MCF 10A (cell line): ENCODE data around the gene ZNF185. TPM values are rescaled to one million over a fixed set of nuclear protein-coding genes. Genes with fewer than 3 reads are reported as not detected.

ENCODE experiments used
- BruUV-seq: library from RNA; stranded (reverse); fragments of 400-500 nt; replicated peaks from 2 replicates; lab custom pipeline; 2021; lab: Mats Ljungman, UMichigan
- CTCF ChIA-PET: fragments of 300-600 bp; sonication (Branson Sonifier 250); formaldehyde crosslinking; extraction: SDS; loops from one replicate; lab custom pipeline; 2021; ENCODE audit warnings: antibody characterized with exemption, inconsistent platforms; lab: Yijun Ruan, JAX
- POLR2A ChIA-PET: fragments of 300-600, 350-650 bp; sonication (Branson Sonifier 250); formaldehyde crosslinking; extraction: SDS; loops from one replicate; lab custom pipeline; 2020; ENCODE audit warnings: antibody characterized with exemption, inconsistent platforms; lab: Yijun Ruan, JAX
- DNase-seq: peaks from one replicate; pipeline ENCODE4 v3.0.0-alpha.2; 2018; ENCODE audit not compliant: unreplicated experiment
- H3K27ac Mint-ChIP-seq: one replicate; pipeline ENCODE4 v1.8.0; 2022; ENCODE audit warnings: mild to moderate bottlenecking, low read depth, mixed read lengths; ENCODE audit not compliant: unreplicated experiment
- H3K27me3 Mint-ChIP-seq: one replicate; pipeline ENCODE4 v1.8.0; 2022; ENCODE audit warnings: mixed read lengths; ENCODE audit not compliant: insufficient read depth, unreplicated experiment
- H3K36me3 Mint-ChIP-seq: one replicate; pipeline ENCODE4 v1.8.0; 2022; ENCODE audit warnings: mild to moderate bottlenecking, moderate library complexity, mixed read lengths; ENCODE audit not compliant: insufficient read depth, unreplicated experiment
- H3K4me1 Mint-ChIP-seq: one replicate; pipeline ENCODE4 v1.8.0; 2022; ENCODE audit warnings: mixed read lengths; ENCODE audit not compliant: insufficient read depth, unreplicated experiment
- H3K4me3 Mint-ChIP-seq: one replicate; pipeline ENCODE4 v1.8.0; 2022; ENCODE audit warnings: mild to moderate bottlenecking, moderate library complexity, mixed read lengths; ENCODE audit not compliant: unreplicated experiment
- H3K9me3 Mint-ChIP-seq: one replicate; pipeline ENCODE4 v1.8.0; 2022; ENCODE audit warnings: mixed read lengths; ENCODE audit not compliant: unreplicated experiment
- intact Hi-C: fragments of 100-400 bp; cut with micrococcal nuclease; formaldehyde crosslinking; loops from 2 replicates; pipeline ENCODE4 v1.14.1; 2022
- total RNA-seq: library from RNA; stranded (reverse); gene quantifications from 2 replicates; pipeline ENCODE4 v1.2.3, GENCODE V29; 2022
- TF ChIP-seq, protein P1 (sequence below): fragments of 200-600 bp; IDR thresholded peaks from one replicate; pipeline ENCODE4 v1.8.0; 2022; ENCODE audit warnings: antibody characterized with exemption, mild to moderate bottlenecking; ENCODE audit not compliant: unreplicated experiment

ZNF185 gene
- total RNA-seq, 1 experiment from 2014 or later = 17.8 TPM

DNA sequence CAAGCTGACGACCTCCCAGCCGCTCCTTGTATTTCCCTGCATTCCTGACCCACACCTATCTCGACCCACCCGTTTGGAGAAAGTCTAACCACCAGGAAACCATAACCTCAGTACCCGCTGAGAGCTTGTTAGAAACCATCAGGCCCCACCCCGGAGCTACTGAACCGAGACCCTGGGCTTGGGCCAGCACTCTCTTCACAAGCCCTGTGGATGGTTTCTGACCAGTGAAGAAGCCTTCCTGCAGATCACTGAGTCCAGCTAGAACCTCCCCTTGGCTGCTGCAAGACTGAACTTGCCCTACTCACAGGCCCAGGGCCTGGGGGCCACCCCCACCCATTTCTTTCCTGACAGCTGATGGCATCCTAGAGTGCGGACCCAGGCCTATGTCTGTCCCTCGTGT is 26.6 kb upstream of the ZNF185 start:
- intact Hi-C loops = no loop called here
- Mint-ChIP-seq H3K4me3 (no peak overlapping the region), H3K9me3 (peaks cover 20% of the 10 kb centered on the region), H3K27me3 (no peaks in the 10 kb centered on the region), H3K36me3 (peaks cover 46% of the 10 kb centered on the region), H3K4me1 (no peaks in the 10 kb centered on the region), H3K27ac (no peak overlapping the region)
- ChIA-PET CTCF (no interaction called here), POLR2A (interaction anchor here (1.3 kb wide), 1 partner anchor 55 kb away, joined by 3 read pairs; no protein-coding TSS in a partner anchor)
- TF ChIP-seq, protein P1, sequence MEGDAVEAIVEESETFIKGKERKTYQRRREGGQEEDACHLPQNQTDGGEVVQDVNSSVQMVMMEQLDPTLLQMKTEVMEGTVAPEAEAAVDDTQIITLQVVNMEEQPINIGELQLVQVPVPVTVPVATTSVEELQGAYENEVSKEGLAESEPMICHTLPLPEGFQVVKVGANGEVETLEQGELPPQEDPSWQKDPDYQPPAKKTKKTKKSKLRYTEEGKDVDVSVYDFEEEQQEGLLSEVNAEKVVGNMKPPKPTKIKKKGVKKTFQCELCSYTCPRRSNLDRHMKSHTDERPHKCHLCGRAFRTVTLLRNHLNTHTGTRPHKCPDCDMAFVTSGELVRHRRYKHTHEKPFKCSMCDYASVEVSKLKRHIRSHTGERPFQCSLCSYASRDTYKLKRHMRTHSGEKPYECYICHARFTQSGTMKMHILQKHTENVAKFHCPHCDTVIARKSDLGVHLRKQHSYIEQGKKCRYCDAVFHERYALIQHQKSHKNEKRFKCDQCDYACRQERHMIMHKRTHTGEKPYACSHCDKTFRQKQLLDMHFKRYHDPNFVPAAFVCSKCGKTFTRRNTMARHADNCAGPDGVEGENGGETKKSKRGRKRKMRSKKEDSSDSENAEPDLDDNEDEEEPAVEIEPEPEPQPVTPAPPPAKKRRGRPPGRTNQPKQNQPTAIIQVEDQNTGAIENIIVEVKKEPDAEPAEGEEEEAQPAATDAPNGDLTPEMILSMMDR = no peak
- BruUV-seq = no TSS peak
- DNase-seq = no peak

DNA sequence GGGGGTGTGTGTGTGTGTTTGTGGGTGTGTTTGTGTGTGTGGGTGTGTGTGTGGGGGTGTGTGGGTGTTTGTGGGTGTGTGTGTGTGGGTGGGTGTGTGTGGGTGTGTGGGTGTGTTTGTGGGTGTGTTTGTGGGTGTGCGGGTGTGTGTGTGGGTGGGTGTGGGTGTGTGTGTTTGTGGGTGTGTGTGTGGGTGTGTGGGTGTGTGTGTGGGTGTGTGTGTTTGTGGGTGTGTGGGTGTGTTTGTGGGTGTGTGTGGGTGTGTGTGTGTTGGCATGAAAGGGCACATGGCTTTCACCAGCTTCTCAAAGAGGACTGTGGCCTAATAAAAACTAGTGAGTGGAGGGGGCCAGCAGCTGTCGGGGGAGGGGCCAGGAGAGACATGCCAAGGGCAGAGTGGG is 25.3 kb upstream of the ZNF185 start:
- H3K36me3 Mint-ChIP-seq = peaks cover 34% of the 10 kb centered on the region

DNA sequence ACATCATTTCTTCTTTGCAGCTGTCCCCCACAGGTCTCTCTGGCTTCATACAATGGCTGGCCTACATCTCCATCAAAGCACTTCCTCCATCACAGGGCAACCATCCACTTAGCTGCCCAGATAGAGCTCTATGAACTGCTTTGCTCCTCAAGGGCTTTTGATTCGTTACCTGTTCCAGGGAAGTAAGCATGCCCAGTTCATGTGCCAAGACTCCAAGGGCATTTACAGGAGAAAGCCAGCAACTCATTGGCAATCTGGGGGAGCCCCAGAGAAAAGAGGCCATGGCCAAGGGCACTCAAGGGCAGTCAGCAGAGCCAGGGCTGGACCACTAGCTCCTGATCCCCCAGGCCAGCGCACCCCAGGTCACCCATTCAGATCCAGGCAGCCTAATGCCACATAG is 24.5 kb upstream of the ZNF185 start:
- H3K4me1 Mint-ChIP-seq = peaks cover 3% of the 10 kb centered on the region
- H3K36me3 Mint-ChIP-seq = peaks cover 28% of the 10 kb centered on the region
- H3K27me3 Mint-ChIP-seq = no peaks in the 10 kb centered on the region
- H3K4me3 Mint-ChIP-seq = no peak overlapping the region
- BruUV-seq = no TSS peak
- POLR2A ChIA-PET = no interaction called here
- H3K27ac Mint-ChIP-seq = no peak overlapping the region
- TF ChIP-seq, protein P1 = no peak
- H3K9me3 Mint-ChIP-seq = peaks cover 20% of the 10 kb centered on the region
- no peak for DNase-seq
- intact Hi-C loops = no loop called here
- CTCF ChIA-PET = interaction anchor here (0.5 kb wide), 1 partner anchor 45 kb away, joined by 3 read pairs; no protein-coding TSS in a partner anchor

More for the DNA sequence above, 25.3 kb upstream of the ZNF185 start:
- ChIA-PET POLR2A (no interaction called here), CTCF (interaction anchor here (0.5 kb wide), 2 partner anchors 44 to 1346 kb away, joined by 3 to 5 read pairs; no protein-coding TSS in a partner anchor)
- no TSS peak for BruUV-seq
- H3K27ac Mint-ChIP-seq = no peak overlapping the region
- H3K4me3 Mint-ChIP-seq = no peak overlapping the region
- intact Hi-C loops = no loop called here
- TF ChIP-seq, protein P1 = no peak
- H3K9me3 Mint-ChIP-seq = peaks cover 20% of the 10 kb centered on the region
- no peaks in the 10 kb centered on the region for H3K27me3 Mint-ChIP-seq
- no peak for DNase-seq
- H3K4me1 Mint-ChIP-seq = no peaks in the 10 kb centered on the region

DNA sequence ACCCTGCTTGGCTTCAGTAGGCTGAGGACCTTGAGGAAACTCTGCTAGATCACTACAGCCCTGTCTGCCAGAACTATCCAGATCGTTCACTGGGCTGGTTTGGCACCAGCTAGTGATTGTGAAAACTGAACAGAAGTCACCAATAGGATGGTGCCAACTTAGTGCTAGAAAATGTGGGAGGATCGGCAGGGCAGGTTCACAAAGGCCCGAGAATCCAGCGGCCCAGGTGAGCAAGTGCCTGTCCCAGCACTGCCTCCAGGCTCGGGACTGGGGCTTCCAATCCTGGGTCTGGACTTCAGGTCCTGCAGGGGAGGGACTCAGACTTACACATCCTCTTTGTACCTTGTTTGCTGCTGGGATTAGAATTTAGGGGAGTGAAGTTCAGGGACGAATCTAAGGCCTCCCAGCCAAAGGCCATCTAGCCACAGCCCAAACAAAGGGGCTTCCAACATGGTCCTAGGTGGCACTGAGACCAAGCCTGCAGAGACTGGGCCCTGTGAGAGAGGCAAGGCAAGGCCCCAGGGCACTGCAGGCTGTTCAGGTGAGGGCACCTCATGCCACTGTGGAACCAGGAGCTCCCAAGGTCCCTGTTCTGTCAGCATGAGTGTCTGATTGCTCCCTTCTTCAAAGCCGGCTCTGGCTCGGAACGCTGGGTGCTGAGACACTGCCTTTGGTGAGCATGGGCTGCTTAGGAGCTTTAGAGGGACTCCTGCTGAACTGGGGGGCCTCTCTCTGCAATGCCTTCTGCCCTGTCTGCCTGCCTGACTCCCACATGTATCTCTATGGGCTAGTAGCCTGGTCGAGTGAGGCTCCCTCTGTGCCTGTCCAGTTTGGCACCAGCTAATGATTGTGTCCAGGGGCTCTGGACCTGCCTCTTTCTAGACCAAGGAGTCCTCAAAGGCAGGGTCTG is 20.7 kb upstream of the ZNF185 start:
- TF ChIP-seq, protein P1 = no peak
- intact Hi-C loops = no loop called here
- DNase-seq = peak; percentile 45
- BruUV-seq = no TSS peak
- POLR2A ChIA-PET = interaction anchor here (0.7 to 1.2 kb wide), 2 partner anchors 14 to 64 kb away, joined by 3 to 4 read pairs; no protein-coding TSS in a partner anchor
- Mint-ChIP-seq H3K27ac (peak overlapping the region; percentile 47), H3K9me3 (peaks cover 20% of the 10 kb centered on the region), H3K4me1 (peaks cover 15% of the 10 kb centered on the region), H3K36me3 (peaks cover 1% of the 10 kb centered on the region), H3K4me3 (no peak overlapping the region), H3K27me3 (no peaks in the 10 kb centered on the region)
- CTCF ChIA-PET = interaction anchor here (1.7 kb wide), 1 partner anchor 56 kb away, joined by 5 read pairs; no protein-coding TSS in a partner anchor
